ENCODE measurements around the gene PRRC2B.

Gene PRRC2B

GRCh38 chr9:131400627-131401026 lies 6.7 kb downstream of the PRRC2B start:
- TF ChIP-seq CTCF (IDR thresholded peaks at IDR 0.05; ENCODE audit: low read depth, low read length): no peak
- no peak for TF ChIP-seq EZH2phosphoT487 (IDR thresholded peaks at IDR 0.05; ENCODE audit: low read depth)
- peaks cover 27% of the 10 kb centered on the region for H3K36me3 ChIP-seq (replicated peaks; ENCODE audit: low read depth, low read length)
- no peak overlapping the region for H3K27ac ChIP-seq (ENCODE audit: low read length)
- H3K4me2 ChIP-seq (ENCODE audit: low read length): no peak overlapping the region
- H4K20me1 ChIP-seq (ENCODE audit: insufficient read depth, low read length): peaks cover 96% of the 10 kb centered on the region
- peaks cover 99% of the 10 kb centered on the region for H3K79me2 ChIP-seq (ENCODE audit: low read length)
- no peak overlapping the region for H2AFZ ChIP-seq (ENCODE audit: low read depth, low read length)
- H3K4me1 ChIP-seq (ENCODE audit: low read length): peaks cover 23% of the 10 kb centered on the region
- no peak overlapping the region for H3K9ac ChIP-seq (ENCODE audit: low read length)
- H3K9me3 ChIP-seq (ENCODE audit: insufficient read depth, low read length): no peaks in the 10 kb centered on the region
- H3K4me3 ChIP-seq (ENCODE audit: low read length): no peak overlapping the region
- H3K27me3 ChIP-seq (ENCODE audit: low read depth, low read length): no peaks in the 10 kb centered on the region

GRCh38 chr9:131402073-131402472 lies 8.2 kb downstream of the PRRC2B start:
- Histone ChIP-seq H3K9ac (ENCODE audit: low read length) (no peak overlapping the region), H3K4me2 (ENCODE audit: low read length) (no peak overlapping the region), H3K4me3 (ENCODE audit: low read length) (no peak overlapping the region), H3K9me3 (ENCODE audit: insufficient read depth, low read length) (no peaks in the 10 kb centered on the region), H3K4me1 (ENCODE audit: low read length) (peaks cover 10% of the 10 kb centered on the region), H4K20me1 (ENCODE audit: insufficient read depth, low read length) (peaks cover 97% of the 10 kb centered on the region), H2AFZ (ENCODE audit: low read depth, low read length) (no peak overlapping the region), H3K79me2 (ENCODE audit: low read length) (peaks cover 99% of the 10 kb centered on the region), H3K27ac (ENCODE audit: low read length) (no peak overlapping the region), H3K27me3 (ENCODE audit: low read depth, low read length) (no peaks in the 10 kb centered on the region), H3K36me3 (replicated peaks; ENCODE audit: low read depth, low read length) (peaks cover 26% of the 10 kb centered on the region)
- no peak for TF ChIP-seq EZH2phosphoT487 (IDR thresholded peaks at IDR 0.05; ENCODE audit: low read depth)
- TF ChIP-seq CTCF (IDR thresholded peaks at IDR 0.05; ENCODE audit: low read depth, low read length): no peak

GRCh38 chr9:131402738-131403492 lies 9.0 kb downstream of the PRRC2B start:
- no peak for TF ChIP-seq CTCF (IDR thresholded peaks at IDR 0.05; ENCODE audit: low read depth, low read length)
- TF ChIP-seq EZH2phosphoT487 (IDR thresholded peaks at IDR 0.05; ENCODE audit: low read depth): no peak
- no peaks in the 10 kb centered on the region for H3K9me3 ChIP-seq (ENCODE audit: insufficient read depth, low read length)
- H3K27me3 ChIP-seq (ENCODE audit: low read depth, low read length): no peaks in the 10 kb centered on the region
- H3K79me2 ChIP-seq (ENCODE audit: low read length): peaks cover 99% of the 10 kb centered on the region
- no peak overlapping the region for H2AFZ ChIP-seq (ENCODE audit: low read depth, low read length)
- H3K36me3 ChIP-seq (replicated peaks; ENCODE audit: low read depth, low read length): peaks cover 20% of the 10 kb centered on the region
- peaks cover 97% of the 10 kb centered on the region for H4K20me1 ChIP-seq (ENCODE audit: insufficient read depth, low read length)
- no peak overlapping the region for H3K27ac ChIP-seq (ENCODE audit: low read length)
- no peak overlapping the region for H3K4me3 ChIP-seq (ENCODE audit: low read length)
- H3K9ac ChIP-seq (ENCODE audit: low read length): no peak overlapping the region
- no peak overlapping the region for H3K4me2 ChIP-seq (ENCODE audit: low read length)
- peaks cover 2% of the 10 kb centered on the region; the same call in 1 of the 2 replicates for H3K4me1 ChIP-seq (ENCODE audit: low read length)

GRCh38 chr9:131403493-131403773 lies 9.5 kb downstream of the PRRC2B start:
- H2AFZ ChIP-seq (ENCODE audit: low read depth, low read length): no peak overlapping the region
- peaks cover 16% of the 10 kb centered on the region for H3K36me3 ChIP-seq (replicated peaks; ENCODE audit: low read depth, low read length)
- H3K9ac ChIP-seq (ENCODE audit: low read length): no peak overlapping the region
- H3K27ac ChIP-seq (ENCODE audit: low read length): no peak overlapping the region
- H3K4me2 ChIP-seq (ENCODE audit: low read length): no peak overlapping the region
- H3K79me2 ChIP-seq (ENCODE audit: low read length): peaks cover 99% of the 10 kb centered on the region
- no peaks in the 10 kb centered on the region for H3K27me3 ChIP-seq (ENCODE audit: low read depth, low read length)
- H3K9me3 ChIP-seq (ENCODE audit: insufficient read depth, low read length): no peaks in the 10 kb centered on the region
- no peaks in the 10 kb centered on the region for H3K4me1 ChIP-seq (ENCODE audit: low read length)
- TF ChIP-seq EZH2phosphoT487 (IDR thresholded peaks at IDR 0.05; ENCODE audit: low read depth) (no peak), CTCF (IDR thresholded peaks at IDR 0.05; ENCODE audit: low read depth, low read length) (no peak)
- H4K20me1 ChIP-seq (ENCODE audit: insufficient read depth, low read length): peaks cover 97% of the 10 kb centered on the region
- no peak overlapping the region for H3K4me3 ChIP-seq (ENCODE audit: low read length)
